AG09309 (cell line): Measurements from ENCODE around the gene CDH20.

ENCODE experiments used
- DNase-seq: peaks from one replicate; pipeline ENCODE4 v3.0.0-alpha.2; 2010; ENCODE audit warnings: low read depth
- H3K4me3 ChIP-seq: 2 replicates; pipeline ENCODE4 v1.5.1; 2011; ENCODE audit warnings: mild to moderate bottlenecking, low read depth, low read length, moderate library complexity; ENCODE audit not compliant: control insufficient read depth
- TF ChIP-seq, protein P1 (sequence below): IDR thresholded peaks from 2 replicates; pipeline ENCODE4 v1.5.1; 2011; ENCODE audit warnings: mild to moderate bottlenecking, low read depth, low read length, inconsistent platforms; ENCODE audit not compliant: insufficient read depth, control insufficient read depth; ENCODE audit errors: missing control alignments

CDH20 gene

DNA sequence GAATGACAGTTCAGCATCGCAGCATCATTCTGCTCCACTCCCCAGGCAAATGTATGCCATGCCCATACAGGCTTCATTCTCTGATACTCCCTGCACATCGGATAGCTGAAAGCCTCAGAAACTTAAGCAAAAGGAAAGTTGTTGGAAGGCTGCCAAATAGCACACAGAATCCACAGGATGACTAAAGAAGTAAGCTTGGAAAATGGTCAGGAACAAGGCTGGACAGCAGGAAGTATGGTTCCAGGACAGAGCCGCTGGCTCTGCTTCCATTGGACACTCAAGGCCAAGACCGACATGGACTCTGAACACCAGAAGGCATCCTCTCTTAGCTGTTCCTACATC is 256.5 kb downstream of the CDH20 start:
- DNase-seq: no peak
- TF ChIP-seq, protein P1, sequence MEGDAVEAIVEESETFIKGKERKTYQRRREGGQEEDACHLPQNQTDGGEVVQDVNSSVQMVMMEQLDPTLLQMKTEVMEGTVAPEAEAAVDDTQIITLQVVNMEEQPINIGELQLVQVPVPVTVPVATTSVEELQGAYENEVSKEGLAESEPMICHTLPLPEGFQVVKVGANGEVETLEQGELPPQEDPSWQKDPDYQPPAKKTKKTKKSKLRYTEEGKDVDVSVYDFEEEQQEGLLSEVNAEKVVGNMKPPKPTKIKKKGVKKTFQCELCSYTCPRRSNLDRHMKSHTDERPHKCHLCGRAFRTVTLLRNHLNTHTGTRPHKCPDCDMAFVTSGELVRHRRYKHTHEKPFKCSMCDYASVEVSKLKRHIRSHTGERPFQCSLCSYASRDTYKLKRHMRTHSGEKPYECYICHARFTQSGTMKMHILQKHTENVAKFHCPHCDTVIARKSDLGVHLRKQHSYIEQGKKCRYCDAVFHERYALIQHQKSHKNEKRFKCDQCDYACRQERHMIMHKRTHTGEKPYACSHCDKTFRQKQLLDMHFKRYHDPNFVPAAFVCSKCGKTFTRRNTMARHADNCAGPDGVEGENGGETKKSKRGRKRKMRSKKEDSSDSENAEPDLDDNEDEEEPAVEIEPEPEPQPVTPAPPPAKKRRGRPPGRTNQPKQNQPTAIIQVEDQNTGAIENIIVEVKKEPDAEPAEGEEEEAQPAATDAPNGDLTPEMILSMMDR: no peak
- H3K4me3 ChIP-seq: no peak overlapping the region

DNA sequence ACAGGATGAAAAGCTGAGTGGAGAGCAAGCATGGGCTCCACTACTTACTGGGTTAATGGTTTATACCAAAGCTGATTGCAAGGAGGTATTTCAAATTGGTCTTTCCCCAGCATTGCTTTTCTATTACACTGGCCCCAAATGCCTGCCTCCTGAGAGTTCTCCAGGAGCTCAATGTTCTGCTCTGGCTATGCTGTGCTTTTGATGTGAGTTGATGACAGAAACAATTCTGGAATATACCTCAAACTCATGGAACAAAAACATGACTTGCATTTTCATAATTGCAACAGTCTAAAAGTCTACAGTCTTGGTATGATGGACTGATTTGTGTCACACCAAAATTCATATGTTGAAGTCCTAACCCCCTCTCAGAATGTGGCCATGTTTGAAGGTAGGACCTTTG is 258.0 kb downstream of the CDH20 start:
- H3K4me3 ChIP-seq: no peak overlapping the region
- TF ChIP-seq, protein P1: no peak
- no peak for DNase-seq

DNA sequence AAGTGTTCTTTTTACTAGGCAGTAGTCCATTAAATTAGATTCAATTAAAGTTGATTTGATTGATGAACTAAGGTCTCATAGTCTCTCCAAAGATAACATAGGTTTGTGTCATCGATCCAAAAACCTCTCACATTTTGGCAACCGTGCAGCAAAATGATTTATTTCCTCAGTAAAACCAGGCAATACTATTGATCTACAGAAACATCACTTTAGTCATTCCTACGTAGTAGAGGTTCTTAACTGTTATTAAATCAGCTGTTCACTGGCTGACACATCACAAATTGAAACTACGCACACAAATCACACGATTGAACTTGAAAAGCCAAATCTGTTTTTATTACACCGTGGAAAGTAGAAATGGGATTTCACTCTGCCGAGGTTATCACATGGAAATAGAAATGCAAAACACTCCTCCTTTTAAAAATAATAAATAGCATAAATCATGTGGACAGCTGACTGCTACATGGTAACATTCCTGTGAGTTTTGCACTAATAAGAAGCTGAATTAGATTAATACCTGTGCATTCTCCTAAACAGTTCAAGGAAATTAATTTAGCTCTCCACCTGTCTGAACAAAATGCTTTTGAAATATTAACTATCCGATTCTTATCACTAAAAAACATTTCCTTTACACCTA is 262.5 kb downstream of the CDH20 start:
- no peak overlapping the region for H3K4me3 ChIP-seq
- DNase-seq: no peak
- TF ChIP-seq, protein P1: no peak

- DNase-seq: peak; percentile 47
- TF ChIP-seq, protein P1: no peak
- H3K4me3 ChIP-seq: no peak overlapping the region
These were observed 263.1 kb downstream of the CDH20 start for GRCh38 chr18:61596296-61596695.

DNA sequence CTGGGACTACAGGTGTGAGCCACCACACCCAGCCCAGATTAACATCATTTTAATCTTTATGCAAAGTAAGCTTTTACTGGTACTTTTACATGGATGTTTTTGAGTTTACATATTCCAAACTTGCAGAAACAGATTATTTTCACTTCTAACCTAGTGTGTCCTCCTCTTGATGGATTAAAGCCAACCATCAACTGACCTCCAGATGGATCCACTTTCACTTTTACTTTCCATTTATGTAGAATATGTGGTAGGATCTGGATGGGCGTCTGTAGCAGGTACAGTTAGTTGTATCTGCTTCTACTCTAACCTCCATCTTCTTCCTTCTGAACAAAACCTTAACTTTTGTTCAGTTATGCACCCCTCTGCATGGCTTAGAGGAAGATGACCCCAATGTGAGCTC is 264.1 kb downstream of the CDH20 start:
- TF ChIP-seq, protein P1: no peak
- no peak for DNase-seq
- no peak overlapping the region for H3K4me3 ChIP-seq

GRCh38 chr18:61600422-61600821 is 267.2 kb downstream of the CDH20 start:
- no peak overlapping the region for H3K4me3 ChIP-seq
- TF ChIP-seq, protein P1: no peak
- DNase-seq: no peak

GRCh38 chr18:61602836-61603235 is 269.6 kb downstream of the CDH20 start:
- no peak for DNase-seq
- H3K4me3 ChIP-seq: no peak overlapping the region
- TF ChIP-seq, protein P1: no peak
